NK-92 (cell line): ENCODE measurements around the gene CDC14B.
"Not testable (repeated sequence)": the region's sequence is repeated elsewhere in the genome, so short reads cannot be mapped to it uniquely, and the experiment has no call there.

Experiments used
- DNase-seq: peaks from one replicate; lab custom pipeline; 2025; ENCODE audit not compliant: unreplicated experiment; lab: John Stamatoyannopoulos, UW

The CDC14B gene

GRCh38 chr9:96619491-96620180, at the start of gene CDC14B:
Gene CDC14B, minus strand, starts transcription at chr9:96619843. Its CDS starts 465 bp downstream, at chr9:96619378.
- DNase-seq, result no peak

DNA sequence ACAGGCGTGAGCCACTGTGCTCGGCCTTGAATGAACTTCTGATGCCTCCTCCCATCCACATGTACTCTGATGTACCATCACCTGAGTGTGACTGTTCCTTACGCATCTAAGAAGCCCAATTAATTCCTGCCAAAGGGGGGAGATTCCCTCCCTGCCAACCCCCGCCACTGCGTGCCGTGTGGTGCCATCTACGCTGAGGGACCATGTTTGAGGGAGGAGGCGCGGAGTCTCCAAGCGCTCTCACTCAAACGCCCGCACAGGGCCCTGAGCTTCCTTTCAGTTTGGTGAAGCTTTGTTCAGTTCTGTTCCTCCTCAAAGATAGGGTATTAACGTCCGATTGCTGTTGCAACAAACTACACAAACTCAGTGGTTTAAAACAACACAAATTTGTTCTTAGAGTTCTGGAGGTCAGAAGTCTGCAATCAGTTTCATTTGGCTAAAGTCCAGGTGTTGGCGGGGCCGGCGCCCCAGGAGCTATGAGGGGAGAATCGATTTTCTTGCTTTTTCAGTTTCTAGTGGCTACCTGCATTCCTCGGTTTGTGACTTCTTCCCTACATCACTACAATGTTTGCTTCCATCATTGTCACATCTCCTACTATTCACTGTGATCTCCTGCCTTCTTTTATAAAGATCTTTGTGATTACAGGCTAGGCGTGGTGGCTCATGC, 49.4 kb upstream of the CDC14B start:
- DNase-seq, result no peak

- no peak for DNase-seq
Observed at GRCh38 chr9:96667363-96667728, 47.7 kb upstream of the CDC14B start.

GRCh38 chr9:96666653-96667362, 47.2 kb upstream of the CDC14B start:
- not testable (repeated sequence) for DNase-seq

DNA sequence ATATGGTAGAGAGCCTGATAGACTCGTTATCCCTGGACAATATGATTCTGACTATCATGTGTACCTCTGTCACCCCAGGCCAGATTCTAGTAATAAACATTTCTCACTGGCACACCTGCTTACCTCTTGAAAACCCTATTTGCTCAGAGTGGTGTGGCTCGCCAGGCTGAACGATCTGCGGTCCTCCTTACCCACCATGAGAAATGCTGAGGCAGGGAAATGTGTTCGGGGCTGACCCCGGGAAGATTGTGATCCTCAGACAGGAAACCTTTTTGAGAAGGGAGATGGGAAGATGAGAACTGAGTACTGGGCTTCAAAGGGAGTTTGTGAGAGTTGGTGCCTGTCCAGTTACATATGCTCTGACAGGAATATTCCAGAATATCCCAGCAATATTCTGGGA, 46.1 kb upstream of the CDC14B start:
- no peak for DNase-seq

DNA sequence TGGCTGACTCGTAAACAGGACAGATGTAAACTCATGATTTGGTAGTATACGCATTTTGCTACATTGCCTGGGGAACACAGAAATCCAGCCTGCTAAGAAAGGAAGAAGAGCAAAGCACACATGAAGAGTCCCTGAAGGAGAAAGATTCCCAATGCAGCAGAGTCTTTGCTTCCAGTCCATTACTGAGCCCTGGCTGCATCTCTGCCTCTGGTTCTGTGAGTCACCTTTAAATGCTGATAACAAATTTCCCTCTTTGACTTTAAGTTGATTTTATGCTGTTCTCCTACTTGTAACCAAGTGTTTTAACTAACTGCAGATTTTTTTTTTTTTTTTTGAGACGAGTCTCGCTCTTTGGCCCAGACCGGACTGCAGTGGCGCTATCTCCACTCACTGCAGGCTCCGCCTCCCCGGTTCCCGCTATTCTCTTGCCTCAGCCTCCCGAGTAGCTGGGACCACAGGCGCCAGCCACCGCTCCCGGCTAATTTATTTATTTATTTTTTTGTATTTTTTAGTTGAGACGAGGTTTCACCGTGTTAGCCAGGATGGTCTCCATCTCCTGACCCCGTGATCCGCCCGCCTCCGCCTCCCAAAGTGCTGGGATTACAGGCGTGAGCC, 44.0 kb upstream of the CDC14B start:
- DNase-seq, result no peak

GRCh38 chr9:96661711-96662110, 42.1 kb upstream of the CDC14B start:
- DNase-seq, result no peak

DNA sequence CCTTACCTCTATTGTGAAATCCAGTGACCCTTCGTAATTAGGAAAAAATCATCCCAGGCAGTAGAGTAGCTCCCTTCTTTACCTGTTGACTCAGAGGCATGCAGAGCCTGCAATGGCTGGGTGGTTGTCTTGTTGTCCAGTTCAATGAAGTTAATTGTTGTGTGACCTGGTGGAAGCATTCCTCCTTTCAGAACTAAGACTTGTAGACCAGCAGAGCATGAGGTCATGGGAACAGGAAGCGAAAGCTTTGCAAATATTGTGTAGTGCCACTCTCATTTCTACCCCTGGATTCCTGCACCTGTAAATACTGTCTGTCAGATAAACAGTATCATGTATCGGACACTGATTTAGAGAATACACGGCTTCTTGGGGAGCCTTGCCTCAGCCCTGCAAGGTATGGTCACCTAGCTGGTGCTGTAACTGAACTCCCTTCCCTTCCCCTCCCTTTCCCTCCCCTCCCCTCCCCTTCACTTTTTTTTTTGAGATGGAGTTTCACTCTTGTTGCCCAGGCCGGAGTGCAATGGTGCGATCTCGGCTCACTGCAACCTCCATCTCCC, 41.1 kb upstream of the CDC14B start:
- no peak for DNase-seq

GRCh38 chr9:96655198-96655851, 35.7 kb upstream of the CDC14B start, which contains the start of gene PRXL2C:
Gene PRXL2C, minus strand, starts transcription at chr9:96655317. Its CDS starts 36 bp downstream, at chr9:96655281.
- DNase-seq, result no peak

DNA sequence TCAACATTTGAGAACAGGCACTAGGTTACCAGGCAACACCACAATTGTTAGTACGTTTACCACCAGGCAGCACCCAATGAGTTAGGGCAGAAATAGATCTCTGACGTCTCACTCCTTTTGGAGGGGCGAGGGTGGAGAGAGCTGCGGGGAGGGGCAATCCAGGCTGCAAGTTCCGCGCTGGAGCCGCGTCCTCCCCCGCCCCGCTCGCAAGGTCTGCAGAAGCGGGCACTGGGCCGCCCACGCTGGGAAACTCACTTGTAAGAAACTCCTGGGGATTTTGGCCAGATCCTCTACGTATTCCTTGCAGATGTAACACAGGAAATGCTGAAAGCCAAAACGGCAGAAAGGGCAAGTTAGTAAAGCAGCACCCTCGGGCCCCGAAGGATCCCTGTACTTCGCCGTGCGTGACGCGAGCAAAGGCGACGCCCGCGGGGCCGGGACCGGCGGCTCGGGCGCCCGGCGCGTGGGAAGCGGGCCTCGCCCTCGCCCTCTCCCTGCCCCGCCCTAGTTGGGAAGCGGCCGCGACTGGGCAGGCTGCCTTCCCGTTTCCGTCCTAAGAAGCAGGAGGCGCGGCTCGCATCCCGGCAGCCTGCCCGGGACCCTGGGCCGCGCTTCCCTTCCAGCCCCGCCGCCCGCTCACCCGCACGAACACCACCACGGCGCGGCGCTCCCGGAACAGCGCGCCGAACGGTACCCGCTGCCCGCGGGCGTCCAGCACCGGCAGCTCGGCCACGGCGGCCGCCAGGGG, 35.0 kb upstream of the CDC14B start:
- no peak for DNase-seq

GRCh38 chr9:96651626-96652025, 32.0 kb upstream of the CDC14B start:
- no peak for DNase-seq

DNA sequence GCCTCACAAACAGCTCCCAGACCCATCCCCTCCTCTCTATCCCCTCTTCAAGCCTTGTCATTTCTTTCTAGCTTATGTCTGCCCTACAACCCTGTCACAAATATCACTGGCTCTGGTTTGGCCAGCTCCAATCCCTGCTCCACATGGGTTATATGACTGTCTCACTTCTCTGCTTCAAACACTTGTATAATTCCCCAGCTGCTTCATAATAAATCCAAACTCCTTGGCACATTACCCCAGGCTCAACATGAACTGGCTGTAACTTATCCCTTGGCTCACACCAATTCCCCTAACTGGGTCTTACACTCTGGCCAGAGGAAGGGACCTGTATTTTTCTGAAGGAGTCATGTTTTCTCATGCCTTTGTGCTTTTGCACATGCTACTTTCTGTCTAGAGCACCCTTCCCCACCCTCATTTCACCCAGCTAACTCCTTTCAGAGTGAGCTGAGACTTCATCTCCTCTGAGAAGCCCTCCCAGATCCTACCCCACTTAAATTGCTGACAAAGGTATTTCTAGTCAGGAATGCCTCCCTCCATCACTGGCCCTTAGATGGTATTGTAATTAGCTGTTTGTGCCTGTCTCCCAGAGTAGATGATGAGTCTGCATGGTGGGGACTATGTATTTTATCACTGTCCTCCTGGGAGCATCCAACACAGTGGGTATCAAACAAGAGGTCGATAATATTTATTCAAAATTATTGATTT, 30.1 kb upstream of the CDC14B start:
- DNase-seq, result no peak

GRCh38 chr9:96646081-96646991, 26.7 kb upstream of the CDC14B start:
- DNase-seq, result no peak

GRCh38 chr9:96644137-96644536, 24.5 kb upstream of the CDC14B start:
- DNase-seq, result no peak

DNA sequence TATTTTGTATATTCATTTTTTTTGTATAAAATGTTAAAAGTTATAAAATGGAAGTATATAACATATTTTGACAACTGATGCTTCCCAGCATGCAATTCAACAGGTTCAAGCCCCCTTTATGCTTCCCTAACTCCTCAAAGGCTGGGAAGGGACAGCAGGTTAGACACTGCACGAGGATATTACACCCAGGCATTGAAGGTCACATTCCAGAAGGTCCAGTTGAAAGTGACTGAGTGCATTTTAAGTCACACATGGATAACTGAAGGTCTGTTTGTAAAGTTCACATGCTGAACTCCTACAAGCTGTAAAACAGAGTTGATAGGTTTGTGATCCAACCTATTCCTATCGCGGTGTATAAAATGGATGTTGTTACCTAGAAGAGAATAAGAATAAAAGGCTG, 21.9 kb upstream of the CDC14B start:
- no peak for DNase-seq

DNA sequence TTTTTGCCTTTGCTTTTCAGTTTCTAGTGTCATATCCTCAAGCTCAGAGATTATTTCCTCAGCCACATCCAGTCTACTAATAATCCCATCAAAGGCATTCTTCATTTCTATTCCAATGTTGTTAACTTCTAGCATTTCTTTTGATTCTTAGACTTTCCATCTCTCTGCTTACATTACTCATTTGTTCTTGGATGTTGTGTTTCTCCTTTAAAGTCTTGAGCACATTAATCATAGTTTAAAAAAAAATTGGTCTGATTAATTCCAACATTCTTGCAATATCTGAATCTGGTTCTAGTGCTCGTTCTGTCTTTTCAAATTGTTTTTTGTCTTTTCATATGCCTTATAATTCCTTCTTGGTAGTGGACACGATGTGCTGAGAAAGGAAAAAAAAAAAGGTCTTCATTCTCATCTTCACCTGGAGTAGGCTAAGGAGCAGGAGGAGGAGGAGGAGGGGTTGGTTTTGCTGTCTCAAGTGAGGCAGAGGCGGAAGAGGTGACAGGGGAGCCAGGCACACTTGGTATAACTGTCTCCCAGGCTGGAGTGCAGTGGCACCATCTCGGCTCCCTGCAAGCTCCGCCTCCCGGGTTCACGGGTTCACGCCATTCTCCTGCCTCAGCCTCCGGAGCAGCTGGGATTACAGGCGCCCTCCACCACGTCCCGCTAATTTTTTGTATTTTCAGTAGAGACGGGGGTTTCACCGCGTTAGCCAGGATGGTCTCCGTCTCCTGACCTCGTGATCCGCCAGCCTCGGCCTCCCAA, 19.1 kb upstream of the CDC14B start:
- no peak for DNase-seq

- DNase-seq, result no peak
Observed at GRCh38 chr9:96636368-96636767, 16.7 kb upstream of the CDC14B start.

DNA sequence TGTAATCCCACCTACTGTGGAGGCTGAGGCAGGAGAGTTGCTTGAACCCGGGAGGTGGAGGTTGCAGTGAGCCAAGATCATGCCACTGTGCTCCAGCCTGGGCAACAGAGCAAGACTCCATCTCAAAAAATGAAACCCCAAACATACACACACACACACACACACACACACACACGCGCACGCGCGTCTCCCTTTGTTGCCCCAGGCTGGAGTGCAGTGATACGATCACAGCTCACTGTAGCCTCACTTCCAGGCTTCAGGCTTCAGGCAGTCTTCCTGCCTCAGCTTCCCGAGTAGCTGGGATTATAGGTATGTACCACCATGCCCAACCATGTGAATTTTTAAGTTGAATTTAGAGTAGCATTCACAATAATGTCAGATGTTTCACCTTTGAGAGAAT, 13.9 kb upstream of the CDC14B start:
- not testable (repeated sequence) for DNase-seq
